ENCODE data around the gene AURKB. TPM values are rescaled to one million over a fixed set of nuclear protein-coding genes. Genes with fewer than 3 reads are reported as not detected.

The AURKB gene
- total and polyA plus RNA-seq, 10 of the 15 experiments (the other 5 are each of a cell fraction or from before 2014, with no cell fraction given) = 52.7 to 209 (median 128) TPM

GRCh38 chr17:8212312-8213180, 2.2 kb upstream of the AURKB start (continued):
- no peak for TF ChIP-seq FOS (IDR thresholded peaks at IDR 0.05; ENCODE audit: borderline replicate concordance, extremely low read depth, insufficient read length)
- TF ChIP-seq PAX8 (IDR thresholded peaks at IDR 0.05) = no peak

- H3K9ac ChIP-seq (ENCODE audit: control insufficient read depth, insufficient read depth, low read length) = peak overlapping the region; percentile 92
- ATAC-seq = peak; percentile 45
- H3K36me3 ChIP-seq (ENCODE audit: control insufficient read depth in 2 of 2, insufficient read depth in 2 of 2, low read length in 1 of 2) = peaks cover 5 to 15% of the 10 kb centered on the region in 2 experiments; a peak in 3 of 4 replicates
- no peaks in the 10 kb centered on the region for H3K9me3 ChIP-seq (replicated peaks; ENCODE audit: control insufficient read depth, insufficient read depth, low read length)
- intact Hi-C loops (cut with micrococcal nuclease; ENCODE audit: unreplicated experiment) = no loop called here
- peak overlapping the region; percentile 83 for H3K27ac ChIP-seq (ENCODE audit: control insufficient read depth, insufficient read depth)
- TSS peak; percentile 95 for BruUV-seq (replicated peaks)
- FAIRE-seq = no peak
- no peaks in the 10 kb centered on the region for H3K27me3 ChIP-seq (replicated peaks in 1 of 2; ENCODE audit: control insufficient read depth in 2 of 2, insufficient read depth in 2 of 2, low read length in 1 of 2)
- H3K79me2 ChIP-seq (ENCODE audit: control insufficient read depth, insufficient read depth, low read length) = peaks cover 33% of the 10 kb centered on the region
- CTCF ChIA-PET = interaction anchor here (0.6 to 3.8 kb wide), 10 partner anchors 9 to 151 kb away, joined by 3 to 21 read pairs (median 4); no protein-coding TSS in a partner anchor
- 3% methylated on average over 22 of the region's 22 CpGs for WGBS (ENCODE audit: insufficient coverage, insufficient replicate concordance, low lambda C conversion rate, missing lambda C conversion rate)
- RAD21 ChIA-PET (ENCODE audit: unreplicated experiment) = interaction anchor here (0.7 to 4.0 kb wide), 12 partner anchors 10 to 153 kb away, joined by 3 to 40 read pairs (median 5); partner anchors contain the start of genes BORCS6, CTC1 and PFAS
- H2AFZ ChIP-seq (ENCODE audit: control insufficient read depth, low read depth, low read length) = peak overlapping the region; percentile 38
- H4K20me1 ChIP-seq (ENCODE audit: control insufficient read depth, insufficient read depth) = no peaks in the 10 kb centered on the region
- in situ Hi-C loops (cut with MboI) = no loop called here
- POLR2A ChIA-PET = interaction anchor here (0.7 to 8.1 kb wide), 16 partner anchors 10 to 686 kb away, joined by 3 to 89 read pairs (median 4); partner anchors contain the start of genes BORCS6, CTC1, PFAS and SLC25A35
- peak overlapping the region; percentile 43 for H3K4me2 ChIP-seq (ENCODE audit: control insufficient read depth, insufficient read depth)
- SMC1A ChIA-PET (ENCODE audit: uncharacterized antibody, unreplicated experiment) = interaction anchor here (0.9 to 4.7 kb wide), 11 partner anchors 10 to 89 kb away, joined by 3 to 56 read pairs (median 7); partner anchors contain the start of gene SLC25A35
- peak overlapping the region; percentile 95; the same call in 1 of the 2 replicates for H3K4me3 ChIP-seq
- no peaks in the 10 kb centered on the region for H3K4me1 ChIP-seq (ENCODE audit: control insufficient read depth, insufficient read depth, low read length)
- no peak for DNase-seq (ENCODE audit: low read depth, low spot score)
- TF ChIP-seq CHD1 (IDR thresholded peaks at IDR 0.05; ENCODE audit: low read depth, low read length) (0 out of 2 replicates have a peak, but pooled peaks have one; percentile 15), IKZF1 (conservative IDR thresholded peaks at IDR 0.05) (peak; percentile 46), MYB (IDR thresholded peaks at IDR 0.05; ENCODE audit: borderline replicate concordance, low read depth, low read length) (no peak), ELK1 (IDR thresholded peaks at IDR 0.05; ENCODE audit: low read depth, low read length) (no peak), PAX5 (IDR thresholded peaks at IDR 0.05; ENCODE audit: borderline replicate concordance, low read depth, low read length) (0 out of 2 replicates have a peak, but pooled peaks have one; percentile 2), FOXK2 (IDR thresholded peaks at IDR 0.05) (no peak), SREBF2 (IDR thresholded peaks at IDR 0.05; ENCODE audit: low read length) (no peak), HSF1 (IDR thresholded peaks at IDR 0.05; ENCODE audit: low read depth, low read length) (no peak), PKNOX1 (IDR thresholded peaks at IDR 0.05) (0 out of 2 replicates have a peak, but pooled peaks have one; percentile 23), HDAC6 (IDR thresholded peaks at IDR 0.05; ENCODE audit: unreplicated experiment) (no peak), HDGF (IDR thresholded peaks at IDR 0.05) (no peak), SKIL (IDR thresholded peaks at IDR 0.05; ENCODE audit: low read depth, poor library complexity, severe bottlenecking) (peak; percentile 39)
These were observed 535 bp upstream of the AURKB start for GRCh38 chr17:8210761-8211458.

Data from GM12878 (cell line).